ENCODE measurements around the gene GNGT2.

GNGT2 gene

DNA sequence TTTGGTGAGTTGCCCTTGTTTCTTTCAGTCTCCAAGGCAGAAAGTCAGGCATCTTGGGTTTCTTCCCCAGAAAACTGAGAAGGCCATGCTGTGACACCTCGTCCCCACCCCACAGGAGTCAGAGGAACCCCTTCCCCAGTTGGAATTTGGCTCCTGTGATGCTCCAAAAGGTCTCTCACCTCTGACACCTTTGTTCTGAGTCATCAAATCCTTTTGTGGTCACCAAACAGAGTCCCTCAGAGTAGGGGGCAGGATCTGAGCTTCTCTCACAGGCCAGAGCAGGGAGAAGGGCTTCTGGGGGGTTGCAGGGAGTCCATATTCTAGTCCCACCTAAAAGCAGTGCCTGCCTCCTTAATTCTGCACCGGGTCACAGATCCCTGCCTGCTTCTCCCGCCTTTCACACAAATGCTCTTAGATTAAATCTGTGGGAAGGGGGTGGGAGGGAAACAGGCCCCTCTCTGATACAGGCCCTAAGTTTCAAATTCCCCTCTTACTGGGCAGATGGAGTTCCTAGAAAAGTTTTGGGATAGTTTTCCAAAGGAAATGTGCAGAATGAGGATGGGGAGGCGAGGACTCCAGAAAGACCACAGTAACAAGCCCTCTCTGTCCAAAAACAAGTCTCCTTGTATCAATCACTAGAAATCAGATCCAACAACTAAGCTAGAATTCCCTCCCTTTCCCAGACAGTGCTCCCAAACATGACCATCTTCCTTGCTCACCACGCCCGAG, 18.9 kb upstream of the GNGT2 start:
- DNase-seq, result no peak

DNA sequence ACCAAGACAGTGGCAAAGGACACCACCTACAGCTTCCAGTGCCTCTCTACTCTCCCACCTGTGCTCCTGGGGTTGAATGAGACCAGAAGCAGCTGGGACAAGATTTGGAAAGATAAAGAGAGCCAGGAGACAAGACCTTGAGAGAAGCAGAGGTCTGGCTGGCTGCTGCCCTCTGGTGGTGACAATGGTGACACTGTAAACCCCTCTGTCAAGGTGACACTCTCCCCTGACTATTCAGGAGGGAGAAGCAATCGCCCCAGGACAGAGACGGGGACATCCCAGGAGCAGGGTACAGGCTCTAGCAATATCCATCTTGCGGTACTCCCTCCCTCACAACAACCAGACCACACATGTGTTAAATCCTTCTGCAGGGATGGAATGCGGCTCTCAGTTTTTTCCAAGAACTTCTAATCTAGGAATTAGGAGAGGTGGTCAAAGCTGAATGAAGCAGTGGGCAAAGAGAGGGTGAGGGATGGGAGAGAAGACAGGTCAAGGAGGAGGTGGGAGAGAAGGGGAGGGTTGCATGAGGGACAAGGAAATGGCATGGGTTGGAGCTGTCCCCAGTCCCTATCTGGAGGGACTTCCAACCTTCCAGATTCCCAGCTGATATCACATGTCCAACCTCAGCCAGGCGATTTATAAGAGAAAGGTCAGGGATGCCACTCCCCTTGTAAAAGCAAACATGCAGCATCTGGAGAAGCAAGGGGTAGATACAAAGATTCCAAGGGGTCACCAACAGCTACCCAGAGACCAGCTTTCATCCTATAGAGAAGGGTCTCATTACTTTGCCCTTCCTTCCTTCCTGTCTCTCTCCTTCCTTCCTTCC, 17.3 kb upstream of the GNGT2 start:
- DNase-seq, result peak; percentile 79

DNA sequence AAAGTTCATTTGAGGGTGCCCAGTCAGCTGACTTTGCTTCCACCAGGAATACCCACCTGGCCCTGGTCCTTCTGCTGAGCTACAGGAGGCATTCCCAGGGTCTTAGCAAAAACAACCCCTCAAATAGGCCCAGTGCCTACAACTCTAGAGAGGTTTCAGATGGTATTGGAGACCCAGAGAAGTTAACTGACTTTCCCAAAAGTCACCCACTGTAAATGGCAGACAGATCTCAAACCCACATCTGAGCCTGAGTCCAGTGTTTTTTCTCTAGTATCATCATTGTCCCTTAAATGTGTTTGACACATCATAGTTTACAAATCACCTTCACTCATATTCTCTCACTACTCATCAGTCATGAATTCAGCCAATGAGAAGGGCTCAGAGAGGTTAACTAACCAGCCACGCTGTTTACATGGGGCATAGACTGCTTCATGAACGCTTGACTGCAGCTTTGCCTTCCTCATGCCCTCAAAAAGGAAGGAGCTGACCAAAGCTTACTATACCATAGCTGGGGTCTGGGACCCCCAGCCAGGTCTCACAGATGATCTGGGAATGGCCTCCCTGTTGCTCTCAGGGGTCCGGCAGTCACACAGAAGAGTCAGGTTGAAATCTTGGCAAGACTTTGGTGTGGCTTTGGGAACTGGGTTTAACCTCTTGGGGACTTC, 16.5 kb upstream of the GNGT2 start:
- DNase-seq, result no peak

DNA sequence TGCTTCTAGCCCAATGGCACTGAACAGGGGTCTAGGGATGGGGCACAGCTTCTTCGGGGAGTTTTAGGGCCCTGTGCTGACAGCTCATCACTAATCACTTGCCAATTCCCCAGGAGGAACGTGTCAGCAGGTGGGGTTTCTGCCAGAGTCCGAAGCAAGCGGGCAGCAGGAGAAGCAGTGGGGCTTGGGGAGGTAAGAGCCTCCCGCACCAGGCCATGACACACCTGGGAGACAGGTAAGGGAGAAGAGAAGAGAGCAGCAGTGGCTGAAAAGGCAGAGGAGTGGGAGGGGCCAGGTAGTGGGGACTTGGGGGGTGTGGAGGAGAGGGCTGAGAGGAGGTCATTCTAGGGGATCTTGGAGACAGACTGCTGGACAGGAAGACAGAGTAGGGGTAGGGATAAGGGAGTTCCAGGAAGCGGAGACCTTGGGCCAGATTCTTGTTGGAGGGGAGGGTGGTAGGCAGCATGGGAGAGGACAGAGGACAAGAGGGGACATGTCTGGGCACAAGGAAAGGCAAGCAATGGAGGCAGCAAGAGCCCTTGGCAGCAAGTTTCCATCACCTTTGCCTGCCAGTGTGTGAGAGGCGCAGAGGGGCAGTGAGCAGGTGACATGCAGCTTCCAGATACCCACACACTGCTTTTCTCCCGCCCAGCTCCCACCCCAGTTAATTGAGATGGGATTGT, 15.3 kb upstream of the GNGT2 start:
- no peak for DNase-seq

DNA sequence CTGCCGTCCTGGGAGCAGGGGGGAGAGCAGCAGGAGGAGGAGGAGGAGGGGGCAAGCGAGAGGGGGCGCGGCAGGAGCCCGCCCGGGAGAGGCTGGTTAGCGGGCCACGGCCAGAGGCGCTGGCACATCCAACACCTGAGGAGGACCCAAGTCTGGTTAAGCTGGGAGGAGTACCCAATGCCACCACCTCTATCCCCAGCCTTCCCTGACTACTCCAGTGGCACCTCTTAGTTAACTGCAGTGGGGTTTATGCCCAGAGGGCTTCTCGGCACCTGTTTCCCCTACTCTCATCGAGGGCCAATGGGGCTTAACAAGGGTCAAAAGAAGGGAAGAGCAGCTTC, 14.6 kb upstream of the GNGT2 start:
- no peak for DNase-seq

DNA sequence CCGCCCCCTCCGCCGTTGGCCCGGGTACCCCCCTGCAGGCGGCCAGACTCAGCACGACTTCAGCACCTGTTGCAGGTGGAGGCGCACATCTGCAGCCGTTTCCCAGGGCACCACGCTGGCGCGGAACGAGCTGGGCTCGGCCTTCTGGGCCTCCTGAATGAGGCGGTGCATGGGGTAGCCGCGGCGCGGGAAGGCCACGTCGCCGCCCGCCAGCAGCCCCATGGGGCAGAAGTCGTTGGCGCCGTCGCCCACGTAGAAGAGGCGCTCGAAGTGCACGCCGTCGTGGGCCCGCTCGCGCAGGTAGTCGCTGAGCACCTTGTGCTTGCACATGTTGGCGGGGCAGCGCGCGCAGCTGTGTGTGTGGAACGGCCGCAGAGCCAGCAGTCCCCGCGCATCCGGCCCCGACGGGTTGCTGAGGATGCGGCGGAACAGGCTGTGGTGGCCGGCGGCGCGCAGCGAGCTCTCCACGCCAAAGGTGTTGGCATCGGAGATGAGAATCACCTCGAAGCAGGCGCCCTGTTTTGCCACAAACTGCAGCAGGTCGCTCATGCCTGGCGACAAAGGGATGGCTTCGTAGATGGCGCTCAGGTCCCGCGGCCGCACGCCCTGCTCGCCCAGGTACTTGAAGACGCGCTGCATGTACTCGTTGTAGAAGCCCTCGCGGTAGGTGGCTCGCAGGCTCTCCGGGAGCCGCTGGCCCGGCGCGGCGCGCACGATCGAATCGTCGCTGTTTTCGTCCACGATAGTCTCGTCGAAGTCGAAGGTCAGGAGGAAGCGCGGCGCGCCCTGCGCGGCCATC, 14.0 kb upstream of the GNGT2 start:
- peak; percentile 62 for DNase-seq

DNA sequence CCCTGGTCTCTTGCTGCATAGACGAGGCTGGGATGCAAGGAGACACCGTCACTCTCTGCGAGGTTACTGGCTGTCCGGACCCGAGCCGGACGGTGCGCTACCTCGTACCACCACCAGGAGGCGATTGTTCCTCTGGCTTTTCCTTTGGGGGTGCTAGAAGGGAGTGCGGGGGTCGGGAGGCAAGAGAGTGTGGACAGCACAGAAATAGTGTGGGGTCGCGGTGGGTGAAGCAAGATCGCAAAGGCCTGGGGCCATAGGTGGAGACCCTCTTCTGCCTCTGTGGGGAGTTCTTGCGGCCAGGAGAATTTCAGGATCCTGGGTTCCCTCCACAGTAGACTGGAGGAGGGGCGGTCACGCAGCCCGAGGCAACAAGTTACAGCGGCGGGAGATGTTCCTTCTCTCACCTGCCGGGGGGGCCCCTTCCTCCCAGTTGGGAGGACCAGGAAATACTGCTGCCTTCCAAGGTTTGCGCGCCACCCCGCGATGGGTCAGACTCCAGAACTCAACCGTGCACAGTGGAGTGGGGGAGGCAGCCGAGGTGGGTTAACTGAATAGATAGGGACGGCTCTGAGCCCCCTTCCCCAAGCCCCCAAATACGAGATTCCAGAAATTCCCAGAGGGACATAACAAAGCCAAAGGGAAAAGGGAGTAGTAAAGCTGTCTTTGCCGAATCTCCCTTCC, 13.3 kb upstream of the GNGT2 start:
- peak; percentile 69 for DNase-seq

DNA sequence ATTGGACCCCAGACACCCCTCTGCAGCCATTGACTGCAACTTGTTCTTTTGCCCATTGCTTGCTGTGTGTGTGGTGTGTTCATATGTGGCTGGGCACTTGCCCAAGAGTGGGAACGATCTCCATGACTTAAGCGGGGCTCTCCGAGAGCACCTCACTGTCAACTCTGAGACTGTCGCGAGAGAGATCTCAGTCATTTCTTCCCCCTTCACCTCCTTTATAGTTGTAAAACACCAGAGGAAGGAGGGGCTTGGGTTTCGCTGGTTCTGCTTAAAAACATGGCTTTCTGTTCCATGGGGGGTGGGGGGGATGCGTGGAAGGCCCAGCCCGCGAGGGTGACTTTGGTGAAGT, 12.8 kb upstream of the GNGT2 start:
- DNase-seq, result no peak

DNA sequence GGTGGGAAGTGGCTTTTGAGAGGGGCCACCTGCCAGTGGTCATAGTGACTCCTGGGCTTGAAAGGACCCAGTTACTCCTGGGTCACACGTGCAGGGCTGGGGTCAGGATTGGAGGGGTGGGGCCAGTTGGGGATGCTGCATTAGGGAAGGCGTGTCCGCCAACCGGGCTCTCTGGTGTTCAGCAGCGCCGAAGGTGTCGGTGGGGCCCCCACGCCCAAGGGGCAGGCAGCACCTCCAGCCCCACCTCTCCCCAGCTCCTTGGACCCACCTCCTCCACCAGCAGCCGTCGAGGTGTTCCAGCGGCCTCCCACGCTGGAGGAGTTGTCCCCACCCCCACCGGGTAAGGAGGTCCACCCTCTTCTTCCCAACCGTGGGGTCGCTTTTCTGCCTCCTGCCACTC, 9.6 kb upstream of the GNGT2 start:
- DNase-seq, result no peak

DNA sequence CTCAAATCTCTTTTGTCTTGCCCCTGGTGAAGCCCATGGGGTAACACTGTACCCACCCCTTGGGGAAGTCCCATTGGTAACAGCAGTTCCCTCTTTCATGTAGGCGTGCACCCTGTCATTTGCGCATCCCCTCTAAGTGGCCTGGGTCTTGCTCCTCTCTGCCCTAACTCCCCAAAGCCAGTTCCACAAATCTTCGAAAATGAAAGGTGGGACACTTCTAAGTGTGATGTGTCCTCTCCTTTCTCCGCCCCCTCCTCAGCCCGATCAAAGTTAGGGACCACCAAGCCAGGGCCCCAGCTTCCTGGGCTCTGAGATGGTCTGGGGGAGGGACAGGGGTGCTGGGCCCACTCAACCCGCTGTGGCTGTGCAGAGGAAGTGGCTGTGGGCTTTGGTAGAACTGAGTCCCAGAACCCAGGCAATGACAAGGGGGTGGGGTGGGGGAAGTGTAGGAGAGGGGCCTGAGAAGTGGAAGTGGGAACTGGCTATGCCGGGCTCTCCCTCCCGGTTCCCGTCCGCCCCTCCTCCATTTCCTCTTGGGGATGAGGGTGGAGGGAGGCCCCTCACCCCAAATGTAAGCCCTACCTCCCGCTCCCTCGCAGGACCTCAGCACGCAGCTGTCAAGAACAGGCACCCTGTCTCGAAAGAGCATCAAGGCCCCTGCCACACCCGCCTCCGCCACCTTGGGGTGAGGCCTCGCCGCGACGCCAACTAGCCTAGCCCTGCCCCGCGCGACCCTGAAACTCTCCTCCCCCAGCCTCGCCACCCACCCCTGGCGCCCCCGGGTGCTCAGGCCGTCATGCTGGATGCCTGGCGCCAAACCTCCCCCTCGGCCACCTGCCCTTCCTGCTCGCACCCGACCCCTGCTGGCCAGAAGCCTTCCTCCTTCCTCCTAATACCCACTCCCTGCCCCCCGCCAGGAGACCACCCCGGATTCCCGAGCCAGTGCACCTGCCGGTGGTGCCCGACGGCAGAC, 8.9 kb upstream of the GNGT2 start:
- DNase-seq, result peak; percentile 76

DNA sequence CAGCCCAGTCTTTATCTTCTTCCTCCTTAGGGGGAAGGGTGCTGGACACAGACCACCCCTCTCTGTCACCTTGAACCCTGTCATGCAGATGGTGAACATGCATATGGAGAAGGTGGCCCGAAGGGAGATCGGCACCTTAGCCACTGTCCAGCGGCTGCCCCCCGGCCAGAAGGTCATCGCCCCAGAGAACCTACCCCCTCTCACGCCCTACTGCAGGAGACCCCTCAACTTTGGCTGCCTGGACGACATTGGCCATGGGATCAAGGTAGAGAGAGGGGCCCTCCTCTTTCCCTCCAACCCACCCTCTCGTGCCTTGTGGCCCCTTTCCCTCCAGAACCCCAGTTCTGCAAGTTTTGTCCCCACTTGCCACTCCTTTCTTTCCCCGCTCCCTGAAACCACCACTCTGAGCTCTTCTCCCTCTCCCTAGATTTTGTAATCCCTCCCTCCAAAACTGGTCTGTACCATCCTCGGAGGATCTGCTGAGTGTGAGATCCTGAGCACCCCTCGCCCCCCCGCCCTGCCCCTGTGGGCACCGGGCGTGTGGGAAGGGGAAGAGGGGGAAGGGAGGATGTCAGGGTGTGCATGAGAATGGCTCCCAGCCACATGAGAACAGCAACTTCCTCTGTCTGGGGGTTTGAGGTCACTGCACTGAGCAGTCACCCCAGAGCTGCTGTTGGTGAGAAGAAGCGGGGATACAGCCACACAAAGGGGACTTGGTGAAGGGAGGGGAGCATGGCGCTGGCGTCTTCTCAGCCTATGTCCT, 7.5 kb upstream of the GNGT2 start:
- peak; percentile 84 for DNase-seq

DNA sequence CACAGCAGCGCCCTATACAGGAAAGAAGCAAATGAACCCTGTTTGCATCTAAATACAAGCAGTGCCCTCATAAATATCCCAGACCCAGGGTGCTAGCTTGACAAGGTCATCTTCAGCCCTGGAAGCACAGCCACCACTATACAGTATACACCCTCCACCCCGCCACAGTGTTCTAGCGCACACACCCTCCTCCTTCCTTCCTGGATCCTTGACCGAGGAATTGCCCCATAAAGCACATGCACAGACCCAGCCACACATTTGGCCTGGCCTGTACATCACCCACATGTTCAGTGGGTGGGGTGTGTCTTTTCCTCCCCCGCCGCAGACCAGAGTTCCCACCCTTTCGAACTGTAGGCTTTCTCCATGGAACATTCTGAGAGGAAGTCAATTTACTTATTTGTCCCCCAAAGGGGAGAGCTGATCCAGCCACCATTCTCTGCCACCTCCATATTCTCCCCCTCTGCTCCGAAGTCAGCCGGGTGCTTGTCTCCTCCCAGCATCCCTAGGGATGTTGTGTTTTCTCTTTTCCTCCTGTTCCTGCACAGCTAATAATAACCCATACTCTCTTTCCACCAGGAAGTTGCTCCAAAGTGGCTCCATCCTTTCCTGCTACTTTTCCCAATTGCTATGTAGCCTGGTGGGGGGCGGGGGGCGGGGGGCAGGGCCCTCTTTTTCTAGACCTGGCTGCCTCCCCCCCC, 6.7 kb upstream of the GNGT2 start:
- no peak for DNase-seq

DNA sequence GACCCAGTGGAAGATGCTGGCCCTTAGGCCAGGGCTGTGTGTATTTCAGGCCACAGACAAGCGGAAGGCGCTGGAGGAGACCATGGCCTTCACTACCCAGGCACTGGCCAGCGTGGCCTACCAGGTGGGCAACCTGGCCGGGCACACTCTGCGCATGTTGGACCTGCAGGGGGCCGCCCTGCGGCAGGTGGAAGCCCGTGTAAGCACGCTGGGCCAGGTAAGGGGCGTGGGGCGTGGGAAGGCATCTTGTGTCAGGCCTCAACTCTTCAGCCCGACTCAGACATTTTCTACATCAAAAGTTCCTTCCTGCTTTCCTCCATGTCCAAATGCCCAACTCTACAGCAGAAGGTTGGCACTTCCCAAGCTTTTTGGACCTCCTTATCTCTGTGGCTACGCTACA, 6.1 kb upstream of the GNGT2 start:
- no peak for DNase-seq

DNA sequence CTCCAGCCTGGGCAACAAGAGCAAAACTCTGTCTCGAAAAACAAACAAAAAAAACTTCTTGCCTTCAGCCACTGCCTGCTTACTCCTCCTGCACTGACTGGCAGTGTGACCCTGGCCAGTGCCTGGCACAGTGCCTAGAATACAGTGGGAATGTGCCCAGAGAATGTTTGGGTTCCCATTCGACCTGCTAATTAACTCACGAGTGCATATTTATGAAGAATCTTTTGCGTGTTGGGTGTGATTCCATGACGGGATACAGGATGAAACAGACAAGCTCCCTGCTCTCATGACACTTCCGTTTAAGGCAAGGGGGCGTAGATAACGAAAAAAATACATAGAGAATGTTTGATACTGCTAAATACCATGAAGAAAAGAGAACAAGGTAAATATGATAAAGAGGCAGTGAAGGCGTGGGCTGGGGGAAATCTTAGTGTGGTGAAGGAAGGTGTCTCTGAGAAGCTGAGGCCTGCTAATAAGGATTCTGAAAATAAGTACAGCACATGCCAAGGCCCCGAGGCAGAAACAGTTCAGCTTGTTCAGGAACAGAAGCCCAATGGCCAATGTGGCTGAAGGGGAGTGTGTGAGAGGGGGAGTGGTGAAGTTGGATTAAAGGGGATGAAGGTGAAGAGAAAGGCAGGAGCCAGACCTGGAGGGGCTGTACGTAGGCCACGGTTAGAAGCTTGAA, 4.4 kb upstream of the GNGT2 start:
- DNase-seq, result no peak

DNA sequence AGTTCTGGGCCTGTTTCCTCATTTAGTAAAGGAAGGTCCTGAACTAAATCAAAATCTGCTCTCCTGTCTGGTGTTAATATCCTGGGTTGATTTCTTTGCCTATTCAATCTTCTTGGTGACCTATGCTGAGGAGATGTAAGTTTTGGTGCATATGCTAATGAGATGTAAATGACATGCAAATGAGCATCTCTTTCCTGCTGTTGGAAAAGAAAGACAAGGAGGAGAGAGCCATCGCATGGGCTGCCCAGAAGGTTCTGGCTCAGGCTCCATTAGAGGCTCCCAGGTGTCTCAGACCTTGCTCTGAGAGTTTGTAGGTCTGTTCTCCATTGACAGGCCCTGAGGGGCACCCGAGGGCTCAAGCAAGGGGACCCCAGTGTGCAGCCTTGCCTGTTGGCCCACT, 3.5 kb upstream of the GNGT2 start:
- no peak for DNase-seq

DNA sequence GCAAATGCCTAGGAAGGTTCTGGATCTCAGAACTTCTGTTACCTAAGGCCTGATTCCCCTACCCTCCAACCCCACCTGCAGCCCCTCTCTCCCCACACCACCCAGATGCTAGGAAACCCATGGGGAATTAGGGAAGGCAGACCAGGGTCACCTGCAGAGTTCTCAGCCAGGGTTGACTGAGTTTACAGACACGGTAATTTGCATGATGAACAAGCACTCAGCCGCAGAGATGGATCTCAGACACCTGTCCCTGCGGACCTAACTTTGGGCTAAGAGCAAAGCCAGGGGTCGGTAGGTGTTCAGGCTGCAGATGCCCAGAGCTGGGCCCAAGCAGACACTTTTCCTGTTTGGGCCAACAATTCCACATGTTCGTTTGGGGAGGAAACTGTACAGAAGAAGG, 3.0 kb upstream of the GNGT2 start:
- DNase-seq, result no peak

DNA sequence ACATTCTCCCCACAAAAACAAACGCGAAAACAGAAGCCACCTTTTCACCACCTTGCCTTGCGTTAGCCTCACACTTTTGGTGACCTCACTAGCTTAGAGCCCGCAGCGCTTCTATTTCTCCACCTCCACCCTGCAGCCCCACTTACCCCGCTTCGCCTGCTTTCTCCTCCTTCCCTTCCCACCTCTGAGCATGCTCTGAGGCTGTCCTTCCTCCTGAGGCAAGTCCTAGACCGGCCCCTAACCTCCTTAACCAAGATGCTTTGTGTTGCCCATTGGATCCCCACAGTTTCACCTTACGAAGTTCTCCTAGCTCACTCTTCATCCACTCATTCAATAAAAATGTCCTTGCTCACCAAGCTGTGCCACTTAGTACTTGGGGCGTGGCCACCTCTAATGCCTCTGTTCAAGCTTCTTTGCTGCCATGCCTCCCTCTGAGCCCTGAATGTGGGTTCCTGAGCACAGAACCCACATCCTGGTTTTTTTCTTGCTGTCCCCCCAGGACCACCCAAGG, 1.3 kb downstream of the GNGT2 start:
- no peak for DNase-seq

DNA sequence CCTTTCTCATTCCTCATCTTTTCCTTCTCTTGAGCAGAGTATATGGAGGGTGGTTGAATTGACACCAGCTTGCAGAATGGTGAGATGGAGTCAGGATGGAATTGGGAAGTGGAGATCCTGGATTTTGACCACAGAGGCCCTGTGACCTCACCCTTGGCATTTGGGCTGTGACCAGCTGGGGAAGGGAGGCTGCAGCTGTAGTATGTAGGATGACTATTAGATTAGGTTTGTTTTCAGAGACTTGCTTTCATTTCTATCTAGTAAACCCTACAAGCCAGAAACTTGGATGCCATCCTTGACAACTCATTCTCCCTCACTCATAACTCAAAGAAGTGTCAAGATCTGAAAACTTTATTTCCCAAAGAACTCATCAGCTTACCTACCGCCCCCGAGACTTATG, 5.9 kb downstream of the GNGT2 start:
- DNase-seq, result no peak

DNA sequence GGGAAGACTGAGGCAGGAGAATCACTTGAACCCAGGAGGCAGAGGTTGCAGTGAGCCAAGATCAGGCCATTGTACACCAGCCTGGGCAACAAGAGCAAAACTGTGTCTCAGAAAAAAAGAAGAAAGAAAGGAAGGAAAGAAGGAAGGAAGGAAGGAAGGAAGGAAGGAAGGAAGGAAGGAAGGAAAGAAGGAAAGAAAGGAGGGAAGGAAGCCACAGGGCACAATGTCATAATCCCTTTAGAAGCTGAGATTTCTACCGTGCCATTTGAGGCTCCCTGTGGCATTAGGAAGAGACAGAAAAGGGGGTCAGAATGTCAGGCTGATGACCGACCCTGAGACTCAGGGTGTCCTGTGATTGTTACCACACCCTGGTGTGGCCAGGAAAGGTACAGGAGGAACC, 6.6 kb downstream of the GNGT2 start:
- no peak for DNase-seq
